GM12874 (cell line): ENCODE measurements around the gene MEX3C.

Experiments
- CTCF ChIP-seq: IDR thresholded peaks from 2 replicates; pipeline ENCODE4 v1.5.1; 2011; ENCODE audit warnings: low read depth, mild to moderate bottlenecking, control low read depth, low read length, moderate library complexity; ENCODE audit not compliant: insufficient read depth

MEX3C gene

GRCh38 chr18:51190000-51190399, 7.5 kb downstream of the MEX3C start:
- no peak for TF ChIP-seq CTCF

GRCh38 chr18:51188024-51188701, 9.3 kb downstream of the MEX3C start:
- no peak for TF ChIP-seq CTCF

GRCh38 chr18:51185075-51185474, 12.4 kb downstream of the MEX3C start:
- no peak for TF ChIP-seq CTCF

- TF ChIP-seq CTCF, result no peak
Observed at GRCh38 chr18:51184091-51184457, 13.4 kb downstream of the MEX3C start.

- no peak for TF ChIP-seq CTCF
Observed at GRCh38 chr18:51183372-51184090, 13.9 kb downstream of the MEX3C start.

- TF ChIP-seq CTCF, result no peak
Observed at GRCh38 chr18:51182824-51183223, 14.7 kb downstream of the MEX3C start.

GRCh38 chr18:51171625-51172259, 25.7 kb downstream of the MEX3C start:
- TF ChIP-seq CTCF, result no peak
